Measurements from ENCODE around the gene DNAAF8. TPM values are rescaled to one million over a fixed set of nuclear protein-coding genes. Genes with fewer than 3 reads are reported as not detected.

The DNAAF8 gene
- total and polyA plus RNA-seq, 2 donors (not counting 3 experiments of a cell fraction or from before 2014, with no cell fraction given) = 0.58 to 1.0 TPM

DNA sequence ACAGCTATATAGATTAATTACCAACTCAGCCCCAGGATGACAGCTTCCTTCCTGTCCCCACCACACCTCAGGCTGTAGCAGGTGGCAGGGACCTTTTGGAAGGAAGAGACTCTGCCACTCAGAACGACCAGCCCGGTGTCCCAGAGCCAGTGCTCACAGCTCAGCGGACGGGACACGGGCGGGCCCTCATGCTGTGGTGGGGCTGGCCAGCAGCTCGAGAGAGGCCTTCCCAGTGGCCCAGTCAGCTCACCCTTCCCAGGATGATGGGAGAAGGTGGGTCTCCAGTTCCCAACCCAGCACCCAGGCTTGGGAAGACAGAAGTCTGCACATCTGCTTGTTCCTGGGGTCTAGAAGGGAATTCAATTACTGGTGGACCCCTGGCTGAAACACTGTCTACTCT, 30.4 kb upstream of the DNAAF8 start:
- CTCF ChIA-PET = interaction anchor here (0.7 kb wide), 1 partner anchor 30 kb away, joined by 3 read pairs; the partner anchor contains the start of genes ANKS3 and DNAAF8

More for the DNA sequence above, 30.4 kb upstream of the DNAAF8 start:
- no peak overlapping the region for H3K4me2 ChIP-seq (ENCODE audit: insufficient read depth, low read length)
- dilution Hi-C loops (cut with MboI; ENCODE audit: extremely low pct_ligation_motif_present, low sequenced_read_pairs) = no loop called here
- no peaks in the 10 kb centered on the region for H4K20me1 ChIP-seq (replicated peaks; ENCODE audit: control insufficient read depth, extremely low read depth, insufficient read depth, low read length)
- no peaks in the 10 kb centered on the region for H3K4me1 ChIP-seq (ENCODE audit: control insufficient read depth, extremely low read depth, insufficient read depth, low read length)
- POLR2A ChIA-PET = interaction anchor here (0.7 kb wide), 1 partner anchor 1042 kb away, joined by 3 read pairs; no protein-coding TSS in a partner anchor
- H2AFZ ChIP-seq (ENCODE audit: low read depth, low read length) = no peak overlapping the region
- intact Hi-C loops (cut with micrococcal nuclease) = no loop called here
- FAIRE-seq = no peak
- H3K27ac ChIP-seq (ENCODE audit: insufficient read depth, low read depth, low read length) = no peak overlapping the region
- no peak for DNase-seq (ENCODE audit: low read depth, low spot score)
- H3K4me3 ChIP-seq (replicated peaks in 1 of 3; ENCODE audit: insufficient read depth in 1 of 3, low read depth in 1 of 3, low read length in 3 of 3) = no peak overlapping the region
- peaks cover 3 to 31% of the 10 kb centered on the region in 2 experiments for H3K36me3 ChIP-seq (ENCODE audit: control insufficient read depth in 2 of 2, extremely low read depth in 1 of 2, insufficient read depth in 2 of 2, low read length in 2 of 2)
- H3K9me1 ChIP-seq (replicated peaks; ENCODE audit: control insufficient read depth, extremely low read depth, insufficient read depth, low read length) = no peaks in the 10 kb centered on the region
- H3K9me3 ChIP-seq (replicated peaks; ENCODE audit: control insufficient read depth, insufficient read depth, low read length) = no peaks in the 10 kb centered on the region
- no peaks in the 10 kb centered on the region for H3K27me3 ChIP-seq (ENCODE audit: control insufficient read depth in 2 of 2, insufficient read depth in 2 of 2, low read length in 2 of 2)
- BruUV-seq (replicated peaks) = no TSS peak
- no peak overlapping the region for H3K9ac ChIP-seq (replicated peaks; ENCODE audit: extremely low read depth, insufficient read depth, low read length)
- no peaks in the 10 kb centered on the region for H3K79me2 ChIP-seq (ENCODE audit: control insufficient read depth, insufficient read depth, low read length)
- TF ChIP-seq POLR2A (IDR thresholded peaks at IDR 0.05; ENCODE audit: low read depth, low read length) = no peak
- TF ChIP-seq GATA2 (IDR thresholded peaks at IDR 0.05; ENCODE audit: insufficient read depth, insufficient read length, low read depth, low read length) = no peak
- no peak for TF ChIP-seq FOS (IDR thresholded peaks at IDR 0.05; ENCODE audit: borderline replicate concordance, insufficient read depth, low read length)
- no peak for TF ChIP-seq EZH2 (IDR thresholded peaks at IDR 0.05; ENCODE audit: borderline replicate concordance, low read depth, low read length, severe bottlenecking)
- TF ChIP-seq, protein P1, sequence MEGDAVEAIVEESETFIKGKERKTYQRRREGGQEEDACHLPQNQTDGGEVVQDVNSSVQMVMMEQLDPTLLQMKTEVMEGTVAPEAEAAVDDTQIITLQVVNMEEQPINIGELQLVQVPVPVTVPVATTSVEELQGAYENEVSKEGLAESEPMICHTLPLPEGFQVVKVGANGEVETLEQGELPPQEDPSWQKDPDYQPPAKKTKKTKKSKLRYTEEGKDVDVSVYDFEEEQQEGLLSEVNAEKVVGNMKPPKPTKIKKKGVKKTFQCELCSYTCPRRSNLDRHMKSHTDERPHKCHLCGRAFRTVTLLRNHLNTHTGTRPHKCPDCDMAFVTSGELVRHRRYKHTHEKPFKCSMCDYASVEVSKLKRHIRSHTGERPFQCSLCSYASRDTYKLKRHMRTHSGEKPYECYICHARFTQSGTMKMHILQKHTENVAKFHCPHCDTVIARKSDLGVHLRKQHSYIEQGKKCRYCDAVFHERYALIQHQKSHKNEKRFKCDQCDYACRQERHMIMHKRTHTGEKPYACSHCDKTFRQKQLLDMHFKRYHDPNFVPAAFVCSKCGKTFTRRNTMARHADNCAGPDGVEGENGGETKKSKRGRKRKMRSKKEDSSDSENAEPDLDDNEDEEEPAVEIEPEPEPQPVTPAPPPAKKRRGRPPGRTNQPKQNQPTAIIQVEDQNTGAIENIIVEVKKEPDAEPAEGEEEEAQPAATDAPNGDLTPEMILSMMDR (IDR thresholded peaks at IDR 0.05; ENCODE audit: extremely low read depth in 1 of 2, insufficient read depth in 1 of 2, low read depth in 1 of 2, low read length in 2 of 2) = no peak
- TF ChIP-seq POLR2AphosphoS5 (IDR thresholded peaks at IDR 0.05; ENCODE audit: insufficient read depth, low read depth, low read length) = no peak
- TF ChIP-seq, protein P2, sequence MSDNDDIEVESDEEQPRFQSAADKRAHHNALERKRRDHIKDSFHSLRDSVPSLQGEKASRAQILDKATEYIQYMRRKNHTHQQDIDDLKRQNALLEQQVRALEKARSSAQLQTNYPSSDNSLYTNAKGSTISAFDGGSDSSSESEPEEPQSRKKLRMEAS (IDR thresholded peaks at IDR 0.05; ENCODE audit: insufficient read depth, insufficient read length) = no peak
- TF ChIP-seq MYC (IDR thresholded peaks at IDR 0.05; ENCODE audit: low read depth, low read length) = no peak
- no peak for TF ChIP-seq JUN (IDR thresholded peaks at IDR 0.05; ENCODE audit: borderline replicate concordance, insufficient read depth, insufficient read length, low read depth)

All from endothelial cell of umbilical vein (primary cell).